MG63 (cell line): ENCODE results near the gene ADGRB2. TPM values are rescaled to one million over a fixed set of nuclear protein-coding genes. Genes with fewer than 3 reads are reported as not detected.

Experiments
- DNase-seq: peaks from one replicate; pipeline ENCODE4 v3.0.0-alpha.2; 2020
- H3K27me3 ChIP-seq: fragments of 250-450 bp; sonication (Bioruptor Pico); 2 replicates; pipeline ENCODE4 v1.5.1; 2020; ENCODE audit warnings: mild to moderate bottlenecking, moderate library complexity
- H3K36me3 ChIP-seq: fragments of 250-450 bp; sonication (Bioruptor Pico); 2 replicates; pipeline ENCODE4 v1.5.1; 2020; ENCODE audit warnings: mild to moderate bottlenecking, moderate library complexity
- H3K4me3 ChIP-seq: fragments of 250-450 bp; sonication (Bioruptor Pico); 2 replicates; pipeline ENCODE4 v1.5.1; 2020; ENCODE audit warnings: mild to moderate bottlenecking, moderate library complexity
- H3K9me3 ChIP-seq: fragments of 250-450 bp; sonication (Bioruptor Pico); 2 replicates; pipeline ENCODE4 v1.5.1; 2020; ENCODE audit warnings: mild to moderate bottlenecking, moderate library complexity
- total RNA-seq: library from RNA; depleted of rRNA; stranded (reverse); fragments of >200 nt; shearing (Covaris generic); gene quantifications from 2 replicates; pipeline ENCODE4 v1.2.3, GENCODE V29; 2014; ENCODE audit warnings: low replicate concordance; rRNA removed

The ADGRB2 gene, protein sequence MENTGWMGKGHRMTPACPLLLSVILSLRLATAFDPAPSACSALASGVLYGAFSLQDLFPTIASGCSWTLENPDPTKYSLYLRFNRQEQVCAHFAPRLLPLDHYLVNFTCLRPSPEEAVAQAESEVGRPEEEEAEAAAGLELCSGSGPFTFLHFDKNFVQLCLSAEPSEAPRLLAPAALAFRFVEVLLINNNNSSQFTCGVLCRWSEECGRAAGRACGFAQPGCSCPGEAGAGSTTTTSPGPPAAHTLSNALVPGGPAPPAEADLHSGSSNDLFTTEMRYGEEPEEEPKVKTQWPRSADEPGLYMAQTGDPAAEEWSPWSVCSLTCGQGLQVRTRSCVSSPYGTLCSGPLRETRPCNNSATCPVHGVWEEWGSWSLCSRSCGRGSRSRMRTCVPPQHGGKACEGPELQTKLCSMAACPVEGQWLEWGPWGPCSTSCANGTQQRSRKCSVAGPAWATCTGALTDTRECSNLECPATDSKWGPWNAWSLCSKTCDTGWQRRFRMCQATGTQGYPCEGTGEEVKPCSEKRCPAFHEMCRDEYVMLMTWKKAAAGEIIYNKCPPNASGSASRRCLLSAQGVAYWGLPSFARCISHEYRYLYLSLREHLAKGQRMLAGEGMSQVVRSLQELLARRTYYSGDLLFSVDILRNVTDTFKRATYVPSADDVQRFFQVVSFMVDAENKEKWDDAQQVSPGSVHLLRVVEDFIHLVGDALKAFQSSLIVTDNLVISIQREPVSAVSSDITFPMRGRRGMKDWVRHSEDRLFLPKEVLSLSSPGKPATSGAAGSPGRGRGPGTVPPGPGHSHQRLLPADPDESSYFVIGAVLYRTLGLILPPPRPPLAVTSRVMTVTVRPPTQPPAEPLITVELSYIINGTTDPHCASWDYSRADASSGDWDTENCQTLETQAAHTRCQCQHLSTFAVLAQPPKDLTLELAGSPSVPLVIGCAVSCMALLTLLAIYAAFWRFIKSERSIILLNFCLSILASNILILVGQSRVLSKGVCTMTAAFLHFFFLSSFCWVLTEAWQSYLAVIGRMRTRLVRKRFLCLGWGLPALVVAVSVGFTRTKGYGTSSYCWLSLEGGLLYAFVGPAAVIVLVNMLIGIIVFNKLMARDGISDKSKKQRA (N-terminal part only)
- 3.4 and 8.5 TPM in 2 replicates for total RNA-seq

GRCh38 chr1:31764312-31765040, at the start of gene ADGRB2:
Gene ADGRB2 (minus strand): TSS chr1:31764340. CDS start chr1:31757221, 7,119 bp downstream.
- H3K9me3 ChIP-seq = no peaks in the 10 kb centered on the region
- no peaks in the 10 kb centered on the region for H3K36me3 ChIP-seq
- no peaks in the 10 kb centered on the region for H3K27me3 ChIP-seq
- H3K4me3 ChIP-seq = peak within 1 kb of the TSS; percentile 58
- DNase-seq = no peak

DNA sequence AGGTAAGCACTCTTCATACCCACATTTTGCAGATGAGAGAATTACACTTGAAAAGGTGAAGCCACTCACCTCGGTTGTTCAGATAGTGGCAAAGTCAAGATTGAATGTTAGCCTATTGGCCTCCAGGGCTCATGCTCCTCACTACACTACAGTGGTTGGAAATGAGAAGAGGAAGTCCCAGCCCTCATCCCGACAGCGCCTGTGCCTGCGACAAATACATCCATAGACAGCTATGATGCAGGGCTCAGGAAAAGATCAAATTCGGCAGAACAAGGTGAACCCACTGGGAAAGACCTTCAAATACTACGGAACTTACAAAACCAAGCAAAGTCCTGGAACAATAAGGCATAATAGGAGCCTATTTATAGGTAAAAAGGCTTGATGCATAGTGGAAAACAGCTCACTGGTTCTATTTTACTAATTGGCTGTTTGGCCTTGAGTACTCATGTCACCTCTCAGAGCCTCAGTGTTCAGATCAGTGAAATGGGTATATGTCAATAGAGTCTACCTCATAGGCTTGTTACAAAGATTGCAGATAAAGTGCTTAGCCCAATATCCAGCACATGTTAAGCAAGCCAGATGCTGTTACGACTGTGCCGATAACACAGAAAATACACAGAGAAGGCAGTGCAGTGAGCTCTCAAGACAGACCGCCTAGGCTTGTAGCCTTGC, 48.2 kb upstream of the ADGRB2 start:
- Histone ChIP-seq H3K36me3 (no peaks in the 10 kb centered on the region), H3K9me3 (peaks cover 5% of the 10 kb centered on the region; the same call in 1 of the 2 replicates), H3K27me3 (no peaks in the 10 kb centered on the region), H3K4me3 (no peak overlapping the region)
- no peak for DNase-seq

DNA sequence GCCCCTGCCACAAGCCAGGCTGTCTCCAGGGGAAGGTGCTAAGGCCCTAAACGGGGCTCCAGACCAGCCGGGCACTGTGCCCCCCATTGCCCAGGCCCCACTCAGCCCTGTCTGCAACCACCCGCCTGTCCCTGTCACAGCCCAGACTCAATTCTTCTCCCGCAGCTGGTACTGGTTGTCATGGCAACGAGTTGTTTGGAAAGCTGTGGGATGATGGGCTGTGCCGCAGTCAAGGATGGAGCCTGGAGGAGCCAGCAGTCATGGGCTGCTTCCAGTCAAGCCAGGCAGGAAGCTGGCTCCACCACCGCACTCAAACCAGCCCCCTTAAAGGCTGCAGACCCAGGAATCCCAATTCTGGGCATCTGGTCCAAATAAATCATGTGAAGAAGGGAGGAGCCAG, 47.5 kb upstream of the ADGRB2 start:
- no peak for DNase-seq
- Histone ChIP-seq H3K4me3 (no peak overlapping the region), H3K27me3 (no peaks in the 10 kb centered on the region), H3K9me3 (peaks cover 4% of the 10 kb centered on the region; the same call in 1 of the 2 replicates), H3K36me3 (no peaks in the 10 kb centered on the region)

DNA sequence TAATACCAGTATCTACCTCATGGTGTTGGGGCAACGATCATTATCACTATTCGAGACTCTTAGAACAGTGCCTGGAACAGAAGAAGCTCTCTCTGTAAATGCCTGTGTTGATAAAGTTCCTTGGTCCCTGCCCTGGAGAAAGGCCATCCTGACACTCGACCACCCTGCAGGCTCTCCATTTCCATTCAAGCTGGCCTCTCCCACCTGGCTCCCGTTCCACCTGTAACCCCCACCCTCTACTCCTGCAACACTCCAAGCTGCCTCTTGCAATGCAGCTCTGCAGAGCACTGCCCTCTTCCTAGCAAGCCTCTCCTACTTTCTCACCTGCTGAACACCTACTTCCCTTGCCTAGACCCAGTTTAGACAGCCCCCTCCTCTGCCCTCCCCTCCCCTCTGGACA, 45.6 kb upstream of the ADGRB2 start:
- Histone ChIP-seq H3K9me3 (no peaks in the 10 kb centered on the region), H3K36me3 (no peaks in the 10 kb centered on the region), H3K27me3 (no peaks in the 10 kb centered on the region), H3K4me3 (no peak overlapping the region)
- no peak for DNase-seq

DNA sequence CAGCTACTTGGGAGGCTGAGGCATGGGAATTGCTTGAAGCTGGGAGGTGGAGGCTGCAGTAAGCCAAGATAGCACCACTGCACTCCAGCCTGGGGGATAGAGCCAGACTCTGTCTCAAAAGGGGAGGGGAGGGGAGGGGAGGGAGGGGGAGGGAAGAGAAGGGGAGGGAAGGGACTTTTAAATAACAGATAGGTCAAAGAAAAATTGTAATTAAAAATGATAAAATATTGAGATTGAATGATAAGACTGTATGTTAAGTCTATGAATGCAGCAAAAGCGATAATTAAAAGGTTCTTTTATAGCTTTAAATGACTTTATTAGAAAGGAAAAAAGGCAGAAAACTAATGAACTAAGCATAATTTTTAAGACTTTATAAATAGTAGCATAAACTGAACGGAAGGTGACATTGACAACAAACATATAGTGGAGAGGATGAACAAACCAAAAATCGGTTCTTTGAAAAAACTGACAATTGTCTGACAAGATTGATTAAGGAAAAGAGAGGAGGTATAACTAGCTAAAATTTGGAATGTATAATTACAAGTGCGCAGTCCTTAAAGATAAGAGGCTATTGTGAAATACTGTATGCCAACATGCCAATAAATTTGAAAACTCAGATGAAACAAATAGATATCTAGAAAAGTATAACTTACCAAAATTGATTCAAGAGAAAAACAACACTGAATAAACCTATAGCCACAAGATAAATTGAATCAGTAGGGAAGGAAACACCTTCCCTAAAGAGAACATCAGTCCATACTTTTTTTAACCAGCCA, 43.3 kb upstream of the ADGRB2 start:
- Histone ChIP-seq H3K27me3 (no peaks in the 10 kb centered on the region), H3K9me3 (no peaks in the 10 kb centered on the region), H3K4me3 (no peak overlapping the region), H3K36me3 (no peaks in the 10 kb centered on the region)
- DNase-seq = no peak

DNA sequence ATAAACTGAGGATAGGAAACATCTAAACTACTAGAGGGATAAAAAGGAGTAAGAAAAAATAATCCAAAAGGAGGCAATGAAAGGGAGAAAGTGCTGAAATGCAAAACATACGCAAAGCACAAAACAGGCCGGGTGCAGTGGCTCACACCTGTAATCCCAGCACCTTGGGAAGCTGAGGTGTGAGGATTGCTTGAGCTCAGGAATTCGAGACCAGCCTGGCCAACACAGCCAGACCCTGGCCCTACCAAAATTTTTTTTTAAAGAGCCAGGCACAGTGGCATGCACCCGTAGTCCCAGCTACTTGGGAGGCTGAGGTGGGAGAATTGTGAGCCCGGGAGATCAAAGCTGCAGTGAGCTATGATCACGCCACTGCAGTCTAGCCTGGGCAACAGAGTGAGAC, 41.2 kb upstream of the ADGRB2 start:
- H3K27me3 ChIP-seq = no peaks in the 10 kb centered on the region
- DNase-seq = no peak
- no peaks in the 10 kb centered on the region for H3K36me3 ChIP-seq
- no peaks in the 10 kb centered on the region for H3K9me3 ChIP-seq
- H3K4me3 ChIP-seq = no peak overlapping the region

GRCh38 chr1:31804098-31804497, 40.0 kb upstream of the ADGRB2 start:
- H3K4me3 ChIP-seq = no peak overlapping the region
- no peak for DNase-seq
- no peaks in the 10 kb centered on the region for H3K9me3 ChIP-seq
- H3K36me3 ChIP-seq = no peaks in the 10 kb centered on the region
- H3K27me3 ChIP-seq = no peaks in the 10 kb centered on the region

GRCh38 chr1:31803610-31804009, 39.5 kb upstream of the ADGRB2 start:
- no peaks in the 10 kb centered on the region for H3K27me3 ChIP-seq
- no peaks in the 10 kb centered on the region for H3K9me3 ChIP-seq
- DNase-seq = no peak

GRCh38 chr1:31802190-31803150, 38.3 kb upstream of the ADGRB2 start:
- H3K4me3 ChIP-seq = peak overlapping the region; percentile 44
- no peaks in the 10 kb centered on the region for H3K27me3 ChIP-seq
- H3K9me3 ChIP-seq = no peaks in the 10 kb centered on the region
- no peak for DNase-seq
- H3K36me3 ChIP-seq = no peaks in the 10 kb centered on the region

More at GRCh38 chr1:31803610-31804009, 39.5 kb upstream of the ADGRB2 start:
- H3K36me3 ChIP-seq = no peaks in the 10 kb centered on the region
- no peak overlapping the region for H3K4me3 ChIP-seq

- H3K4me3 ChIP-seq = no peak overlapping the region
- H3K27me3 ChIP-seq = no peaks in the 10 kb centered on the region
- peaks cover 10% of the 10 kb centered on the region for H3K36me3 ChIP-seq
- no peaks in the 10 kb centered on the region for H3K9me3 ChIP-seq
- no peak for DNase-seq
Observed at GRCh38 chr1:31801458-31801857, 37.3 kb upstream of the ADGRB2 start.

GRCh38 chr1:31800674-31800967, 36.5 kb upstream of the ADGRB2 start:
- Histone ChIP-seq H3K9me3 (no peaks in the 10 kb centered on the region), H3K4me3 (no peak overlapping the region), H3K27me3 (no peaks in the 10 kb centered on the region), H3K36me3 (peaks cover 18% of the 10 kb centered on the region)
- no peak for DNase-seq

DNA sequence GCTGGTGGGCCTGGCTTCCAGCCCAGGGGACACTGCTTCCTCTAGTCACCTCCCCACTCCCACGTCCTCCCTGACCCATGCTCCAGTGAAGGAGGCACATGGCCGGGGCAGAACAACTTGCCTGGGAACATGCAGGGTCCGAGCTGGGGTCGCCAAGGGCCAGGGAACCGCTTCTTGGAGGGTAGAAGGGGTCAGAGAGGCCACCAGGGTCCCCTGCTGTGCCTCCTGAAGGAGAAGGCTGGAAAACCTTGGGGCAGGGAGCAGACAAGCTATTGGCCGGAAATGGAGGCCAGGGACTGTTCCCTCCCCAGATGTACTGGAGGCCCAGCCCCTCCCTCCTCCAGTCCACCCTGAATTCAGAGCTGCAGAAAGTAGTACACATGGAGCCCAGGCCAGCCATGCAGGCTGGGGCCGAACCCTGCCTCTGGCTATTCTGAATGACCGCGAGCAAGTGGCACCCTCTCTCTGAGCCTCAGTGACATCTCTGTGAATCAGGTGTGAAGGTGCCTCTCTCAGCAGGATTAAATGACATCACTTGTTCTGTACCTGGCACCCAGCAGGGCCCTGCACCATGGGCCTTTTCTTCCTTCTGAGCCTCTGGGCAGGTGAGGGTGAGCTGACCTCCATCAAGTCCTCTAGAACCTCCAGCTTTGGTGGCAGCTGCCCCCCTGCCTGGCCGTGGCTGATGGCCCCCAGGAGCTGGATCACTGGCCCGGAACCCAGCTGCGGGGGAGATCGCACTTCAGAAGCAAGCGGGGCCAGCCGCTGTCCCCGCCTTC, 35.9 kb upstream of the ADGRB2 start:
- Histone ChIP-seq H3K27me3 (no peaks in the 10 kb centered on the region), H3K4me3 (no peak overlapping the region), H3K36me3 (peaks cover 20% of the 10 kb centered on the region), H3K9me3 (no peaks in the 10 kb centered on the region)
- DNase-seq = no peak

DNA sequence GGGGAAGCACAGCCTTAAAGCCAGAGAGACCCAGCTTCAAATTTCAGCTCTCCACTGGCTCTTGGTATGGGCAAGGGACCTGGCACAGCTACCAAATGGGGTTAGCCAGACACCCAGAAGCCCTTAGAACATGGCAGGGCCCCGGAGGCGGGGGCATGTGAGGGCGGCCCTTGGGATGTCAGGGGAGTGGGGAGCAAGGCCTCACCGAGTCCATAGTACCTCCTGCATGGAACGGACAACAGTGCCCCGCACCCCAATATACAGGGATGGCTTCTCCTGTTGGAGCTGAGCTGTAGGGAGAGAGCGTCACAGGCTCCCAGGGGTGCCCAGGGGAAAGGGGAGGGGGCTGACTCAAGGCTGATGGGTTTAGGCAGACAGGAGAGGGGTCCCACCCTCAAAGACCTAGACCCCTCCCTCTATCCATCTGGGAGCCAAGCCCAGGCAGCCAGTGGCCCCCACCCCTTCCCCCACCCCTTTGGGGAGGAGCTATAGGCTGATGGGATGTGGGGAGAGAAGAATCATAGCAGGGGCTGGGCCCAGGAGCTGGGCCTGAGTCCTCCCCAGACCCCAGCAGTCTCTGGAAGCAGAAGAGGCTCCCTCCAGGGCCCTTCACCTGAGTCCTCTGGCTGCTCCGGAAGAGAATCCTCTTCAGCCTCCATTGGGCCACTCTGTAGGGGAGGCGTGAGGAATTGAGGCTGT, 35.2 kb upstream of the ADGRB2 start:
- Histone ChIP-seq H3K36me3 (peaks cover 24% of the 10 kb centered on the region), H3K9me3 (no peaks in the 10 kb centered on the region), H3K27me3 (no peaks in the 10 kb centered on the region), H3K4me3 (no peak overlapping the region)
- DNase-seq = peak; percentile 40
